Lower leg skin (tissue), 4 donors: ENCODE data around the gene SIK3. TPM values are rescaled to one million over a fixed set of nuclear protein-coding genes. Genes with fewer than 3 reads are reported as not detected.

Experiments used
- DNase-seq, 2 donors: peaks; one replicate each; pipeline ENCODE4 v3.0.0-alpha.2; 2019; ENCODE audit warnings: low spot score in 2 of 2
- H3K4me3 ChIP-seq: fragments of 200-600 bp; sonication (generic); 2 replicates; pipeline ENCODE4 v1.5.1; 2017; ENCODE audit warnings: mild to moderate bottlenecking, low read depth; ENCODE audit not compliant: poor library complexity, severe bottlenecking
- CTCF ChIP-seq, 3 donors: fragments of 450-650 bp; IDR thresholded peaks; one replicate each; pipeline ENCODE4 v1.5.1; 2016; ENCODE audit warnings: antibody characterized with exemption in 3 of 3, mild to moderate bottlenecking in 3 of 3, moderate library complexity in 2 of 3
- POLR2A ChIP-seq, 2 donors: fragments of 450-650 bp; IDR thresholded peaks; one replicate each; pipeline ENCODE4 v1.6.1; 2016 to 2017; ENCODE audit warnings: antibody characterized with exemption in 2 of 2, mild to moderate bottlenecking in 1 of 2, moderate library complexity in 1 of 2
- WGBS, 2 donors: methylation state at CpG; one replicate each; pipeline ENCODE4 v1.1.5; 2018; 5-methylcytosine and 5-hydroxymethylcytosine counted together
- intact Hi-C: fragments of 100-400 bp; cut with DNase I; formaldehyde crosslinking; loops from one replicate; pipeline ENCODE4 v1.15.0; 2023; ENCODE audit warnings: low total_unique reads
- total RNA-seq, 4 donors: library from RNA; depleted of rRNA; stranded (reverse); fragments of >200 nt; gene quantifications; one replicate each; pipeline ENCODE4 v1.1.0, GENCODE V29; 2016

The SIK3 gene
- total RNA-seq, 4 donors from 2014 or later: 26.7 to 37.5 (median 30.1) TPM

GRCh38 chr11:117009905-117010605, 88.2 kb downstream of the SIK3 start:
- H3K4me3 ChIP-seq: no peak overlapping the region
- TF ChIP-seq POLR2A (IDR thresholded peaks at IDR 0.05) (no peak), CTCF (IDR thresholded peaks at IDR 0.05) (no peak)
- intact Hi-C loops: no loop called here
- no peak for DNase-seq
- WGBS, 2 donors: 58 to 91% methylated on average over 3 of the region's 3 CpGs

GRCh38 chr11:117005758-117006157, 92.5 kb downstream of the SIK3 start:
- WGBS, 2 donors: 76 to 79% methylated on average over 1 of the region's 1 CpG
- DNase-seq: no peak
- no peak overlapping the region for H3K4me3 ChIP-seq
- no peak for TF ChIP-seq CTCF (IDR thresholded peaks at IDR 0.05)
- no peak for TF ChIP-seq POLR2A (IDR thresholded peaks at IDR 0.05)
- intact Hi-C loops: no loop called here

GRCh38 chr11:117002639-117003299, 95.5 kb downstream of the SIK3 start:
- no peak for DNase-seq
- intact Hi-C loops: no loop called here
- no peak for TF ChIP-seq POLR2A (IDR thresholded peaks at IDR 0.05)
- TF ChIP-seq CTCF (IDR thresholded peaks at IDR 0.05): no peak
- 66 to 74% methylated on average over 6 of the region's 6 CpGs for WGBS, 2 donors
- no peak overlapping the region for H3K4me3 ChIP-seq

GRCh38 chr11:117000014-117000737, 98.1 kb downstream of the SIK3 start:
- intact Hi-C loops: no loop called here
- DNase-seq: no peak
- H3K4me3 ChIP-seq: no peak overlapping the region
- WGBS, 2 donors: 16 to 20% methylated on average over 1 of the region's 1 CpG
- TF ChIP-seq POLR2A (IDR thresholded peaks at IDR 0.05) (no peak), CTCF (IDR thresholded peaks at IDR 0.05) (no peak)

- 97 to 99% methylated on average over 2 of the region's 2 CpGs for WGBS, 2 donors
- intact Hi-C loops: no loop called here
- H3K4me3 ChIP-seq: no peak overlapping the region
- no peak for TF ChIP-seq POLR2A (IDR thresholded peaks at IDR 0.05)
- no peak for TF ChIP-seq CTCF (IDR thresholded peaks at IDR 0.05)
- DNase-seq: no peak
Observed at GRCh38 chr11:116997071-116997470, 101.2 kb downstream of the SIK3 start.
